Measurements from ENCODE around the gene SMPX. TPM values are rescaled to one million over a fixed set of nuclear protein-coding genes. Genes with fewer than 3 reads are reported as not detected.
"Not testable (repeated sequence)": the region's sequence is repeated elsewhere in the genome, so short reads cannot be mapped to it uniquely, and the experiment has no call there.

SMPX gene
- total RNA-seq (2012; rRNA removed) = 4.6 TPM in 1 of 2 replicates, not detected in the other

GRCh38 chrX:21757960-21758359, at the start of gene SMPX:
Gene SMPX, minus strand, starts transcription at chrX:21758116. Its CDS starts 3,826 bp downstream, at chrX:21754290.
- H3K9ac ChIP-seq (ENCODE audit: low read depth, low read length) = no peak within 1 kb of the TSS
- H3K4me1 ChIP-seq (ENCODE audit: control insufficient read depth, insufficient read depth, low read length) = peaks cover 17% of the 10 kb centered on the region
- peak within 1 kb of the TSS; percentile 8 for H3K4me2 ChIP-seq (ENCODE audit: low read length)
- no peaks in the 10 kb centered on the region for H3K27me3 ChIP-seq (ENCODE audit: control insufficient read depth, insufficient read depth, low read length)
- no peak within 1 kb of the TSS for H3K4me3 ChIP-seq (ENCODE audit: low read length)
- H3K9me3 ChIP-seq (replicated peaks; ENCODE audit: low read length) = no peaks in the 10 kb centered on the region
- H3K36me3 ChIP-seq (ENCODE audit: insufficient read depth, low read length) = no peaks in the 10 kb centered on the region

GRCh38 chrX:21806691-21807090, 48.8 kb upstream of the SMPX start:
- Histone ChIP-seq H3K9ac (ENCODE audit: low read depth, low read length) (no peak overlapping the region), H3K4me2 (ENCODE audit: low read length) (no peak overlapping the region), H3K4me1 (ENCODE audit: control insufficient read depth, insufficient read depth, low read length) (no peaks in the 10 kb centered on the region), H3K36me3 (ENCODE audit: insufficient read depth, low read length) (no peaks in the 10 kb centered on the region), H3K27me3 (ENCODE audit: control insufficient read depth, insufficient read depth, low read length) (no peaks in the 10 kb centered on the region), H3K9me3 (replicated peaks; ENCODE audit: low read length) (no peaks in the 10 kb centered on the region), H3K4me3 (ENCODE audit: low read length) (no peak overlapping the region)

GRCh38 chrX:21802839-21803238, 44.9 kb upstream of the SMPX start:
- Histone ChIP-seq H3K36me3 (ENCODE audit: insufficient read depth, low read length) (no peaks in the 10 kb centered on the region), H3K9me3 (replicated peaks; ENCODE audit: low read length) (no peaks in the 10 kb centered on the region), H3K4me2 (ENCODE audit: low read length) (no peak overlapping the region), H3K27me3 (ENCODE audit: control insufficient read depth, insufficient read depth, low read length) (no peaks in the 10 kb centered on the region), H3K9ac (ENCODE audit: low read depth, low read length) (no peak overlapping the region), H3K4me1 (ENCODE audit: control insufficient read depth, insufficient read depth, low read length) (peaks cover 29% of the 10 kb centered on the region), H3K4me3 (ENCODE audit: low read length) (no peak overlapping the region)

DNA sequence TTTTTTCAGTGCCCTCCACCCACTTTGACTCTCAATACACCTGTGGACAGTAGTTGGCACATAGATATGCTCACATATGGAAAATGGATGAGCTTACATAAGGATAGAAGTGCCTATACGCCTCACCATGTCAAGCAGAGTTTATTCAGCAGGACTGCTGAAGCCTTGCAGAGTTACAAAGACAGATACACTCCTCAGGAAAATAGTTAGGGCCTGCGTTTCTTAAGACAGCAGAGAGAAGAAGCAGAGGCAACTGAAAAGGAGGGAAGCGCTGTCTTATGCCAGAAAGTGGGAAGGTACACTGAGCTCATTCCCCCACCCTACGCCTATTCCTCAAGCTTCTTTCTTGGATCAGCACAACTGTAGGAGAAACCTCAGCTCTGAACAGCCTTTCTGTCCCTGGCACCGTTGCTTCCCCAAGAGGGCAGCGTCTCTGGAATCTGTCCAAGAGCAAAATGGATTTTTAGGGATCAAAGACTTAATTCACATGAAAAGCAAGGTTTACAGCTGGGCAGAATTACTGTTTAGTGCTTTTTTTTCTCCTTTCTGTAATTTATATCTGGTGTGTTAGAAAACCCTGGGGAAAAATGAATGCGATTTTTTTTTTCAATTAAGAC, 44.2 kb upstream of the SMPX start:
- Histone ChIP-seq H3K4me2 (ENCODE audit: low read length) (no peak overlapping the region), H3K4me1 (ENCODE audit: control insufficient read depth, insufficient read depth, low read length) (peaks cover 29% of the 10 kb centered on the region), H3K9ac (ENCODE audit: low read depth, low read length) (no peak overlapping the region), H3K27me3 (ENCODE audit: control insufficient read depth, insufficient read depth, low read length) (no peaks in the 10 kb centered on the region), H3K9me3 (replicated peaks; ENCODE audit: low read length) (no peaks in the 10 kb centered on the region), H3K4me3 (ENCODE audit: low read length) (no peak overlapping the region), H3K36me3 (ENCODE audit: insufficient read depth, low read length) (no peaks in the 10 kb centered on the region)

DNA sequence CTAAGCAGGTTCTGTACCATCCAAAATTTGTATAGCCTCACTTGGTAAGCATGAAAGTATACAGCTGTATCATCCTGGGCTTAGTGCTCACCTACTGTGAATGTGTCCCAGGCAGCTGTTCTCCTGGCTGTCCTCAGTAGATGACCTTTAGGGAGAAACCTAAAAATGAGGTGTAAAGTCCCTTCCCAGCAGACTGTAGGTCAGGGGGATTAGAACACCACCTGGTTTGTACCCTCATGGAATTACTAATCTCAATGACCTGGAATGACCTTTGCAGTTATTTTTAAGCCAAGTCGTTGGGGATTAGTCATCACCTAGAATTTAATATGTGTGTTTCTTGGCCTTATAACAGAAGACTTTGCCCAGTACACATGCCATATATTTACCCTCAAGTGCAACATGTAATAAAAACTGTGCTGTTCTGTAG, 42.4 kb upstream of the SMPX start:
- H3K9me3 ChIP-seq (replicated peaks; ENCODE audit: low read length) = no peaks in the 10 kb centered on the region
- H3K27me3 ChIP-seq (ENCODE audit: control insufficient read depth, insufficient read depth, low read length) = no peaks in the 10 kb centered on the region
- no peak overlapping the region for H3K9ac ChIP-seq (ENCODE audit: low read depth, low read length)
- H3K4me2 ChIP-seq (ENCODE audit: low read length) = no peak overlapping the region
- H3K4me1 ChIP-seq (ENCODE audit: control insufficient read depth, insufficient read depth, low read length) = peaks cover 29% of the 10 kb centered on the region
- H3K4me3 ChIP-seq (ENCODE audit: low read length) = no peak overlapping the region
- H3K36me3 ChIP-seq (ENCODE audit: insufficient read depth, low read length) = no peaks in the 10 kb centered on the region

GRCh38 chrX:21799767-21800166, 41.9 kb upstream of the SMPX start:
- Histone ChIP-seq H3K4me1 (ENCODE audit: control insufficient read depth, insufficient read depth, low read length) (peaks cover 29% of the 10 kb centered on the region), H3K4me3 (ENCODE audit: low read length) (no peak overlapping the region), H3K36me3 (ENCODE audit: insufficient read depth, low read length) (no peaks in the 10 kb centered on the region), H3K9me3 (replicated peaks; ENCODE audit: low read length) (no peaks in the 10 kb centered on the region), H3K4me2 (ENCODE audit: low read length) (no peak overlapping the region), H3K27me3 (ENCODE audit: control insufficient read depth, insufficient read depth, low read length) (no peaks in the 10 kb centered on the region), H3K9ac (ENCODE audit: low read depth, low read length) (no peak overlapping the region)

DNA sequence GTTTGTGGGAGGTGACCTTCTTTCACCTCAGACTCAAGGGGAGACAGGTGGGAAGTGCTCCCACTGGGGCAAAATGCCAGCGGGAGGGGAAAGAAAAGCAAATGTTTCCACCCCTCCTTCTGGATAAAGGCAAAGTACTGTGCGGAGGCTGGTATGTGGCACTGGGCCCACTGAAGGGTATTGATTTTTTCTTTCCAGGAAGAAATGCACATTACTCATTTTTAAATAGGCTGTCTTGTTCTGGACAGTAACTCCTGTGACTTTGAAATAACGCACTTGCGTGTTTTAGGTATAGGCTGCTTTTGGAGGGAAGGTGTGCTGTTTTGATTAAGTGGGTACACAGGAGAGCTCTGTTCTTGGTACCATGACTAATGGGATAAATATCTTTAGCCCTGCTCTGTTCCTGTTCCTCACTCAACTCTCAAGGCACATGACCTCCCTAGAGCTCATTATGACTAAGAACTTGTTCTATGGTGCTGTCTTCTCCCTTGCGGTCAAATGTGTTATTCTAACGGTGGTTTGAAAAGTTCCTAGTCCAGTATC, 40.8 kb upstream of the SMPX start:
- H3K36me3 ChIP-seq (ENCODE audit: insufficient read depth, low read length) = no peaks in the 10 kb centered on the region
- H3K4me1 ChIP-seq (ENCODE audit: control insufficient read depth, insufficient read depth, low read length) = peaks cover 29% of the 10 kb centered on the region
- no peaks in the 10 kb centered on the region for H3K27me3 ChIP-seq (ENCODE audit: control insufficient read depth, insufficient read depth, low read length)
- H3K4me3 ChIP-seq (ENCODE audit: low read length) = peak overlapping the region; percentile 20
- H3K9me3 ChIP-seq (replicated peaks; ENCODE audit: low read length) = no peaks in the 10 kb centered on the region
- peak overlapping the region; percentile 58 for H3K4me2 ChIP-seq (ENCODE audit: low read length)
- no peak overlapping the region for H3K9ac ChIP-seq (ENCODE audit: low read depth, low read length)

DNA sequence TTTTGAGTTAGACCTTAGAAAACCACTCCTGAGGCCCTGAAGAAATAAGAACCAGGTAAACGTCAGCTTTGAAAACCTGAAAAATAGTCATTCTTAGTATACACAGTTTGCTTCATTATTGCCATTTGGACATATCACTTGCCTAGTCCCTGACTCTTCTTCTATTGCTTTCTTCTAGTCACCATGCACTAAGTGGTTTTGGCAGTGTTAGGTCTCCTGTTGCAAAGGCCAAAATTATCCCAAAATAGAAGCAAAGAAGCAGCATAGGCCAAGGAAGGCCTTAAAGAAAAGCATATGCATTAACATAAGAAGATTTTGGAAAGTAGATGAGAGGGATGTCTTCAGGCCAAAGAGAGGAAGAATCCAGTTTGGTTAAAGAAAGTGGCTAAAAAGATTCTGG, 24.1 kb upstream of the SMPX start:
- Histone ChIP-seq H3K4me3 (ENCODE audit: low read length) (no peak overlapping the region), H3K4me1 (ENCODE audit: control insufficient read depth, insufficient read depth, low read length) (peaks cover 3% of the 10 kb centered on the region), H3K36me3 (ENCODE audit: insufficient read depth, low read length) (no peaks in the 10 kb centered on the region), H3K9me3 (replicated peaks; ENCODE audit: low read length) (no peaks in the 10 kb centered on the region), H3K27me3 (ENCODE audit: control insufficient read depth, insufficient read depth, low read length) (no peaks in the 10 kb centered on the region), H3K4me2 (ENCODE audit: low read length) (no peak overlapping the region), H3K9ac (ENCODE audit: low read depth, low read length) (no peak overlapping the region)

DNA sequence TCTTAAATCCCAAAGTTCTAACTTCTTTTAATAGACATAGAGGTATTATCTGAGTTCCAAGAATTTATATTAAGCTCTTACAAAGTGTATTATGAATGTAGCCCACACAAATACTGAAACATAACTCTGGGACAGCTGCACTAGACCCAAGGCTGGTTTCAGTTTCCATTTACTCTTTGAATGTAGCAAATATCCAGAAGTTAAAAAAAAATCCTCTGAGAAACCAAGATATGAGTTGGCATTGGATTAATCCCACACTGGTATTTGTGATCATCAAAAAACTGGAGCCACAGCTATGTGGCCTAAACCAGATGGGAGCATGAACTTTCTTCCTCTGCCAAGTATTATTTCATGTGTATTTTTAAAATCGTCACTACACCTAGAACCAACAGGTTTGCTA, 23.6 kb upstream of the SMPX start:
- no peak overlapping the region for H3K9ac ChIP-seq (ENCODE audit: low read depth, low read length)
- no peaks in the 10 kb centered on the region for H3K9me3 ChIP-seq (replicated peaks; ENCODE audit: low read length)

DNA sequence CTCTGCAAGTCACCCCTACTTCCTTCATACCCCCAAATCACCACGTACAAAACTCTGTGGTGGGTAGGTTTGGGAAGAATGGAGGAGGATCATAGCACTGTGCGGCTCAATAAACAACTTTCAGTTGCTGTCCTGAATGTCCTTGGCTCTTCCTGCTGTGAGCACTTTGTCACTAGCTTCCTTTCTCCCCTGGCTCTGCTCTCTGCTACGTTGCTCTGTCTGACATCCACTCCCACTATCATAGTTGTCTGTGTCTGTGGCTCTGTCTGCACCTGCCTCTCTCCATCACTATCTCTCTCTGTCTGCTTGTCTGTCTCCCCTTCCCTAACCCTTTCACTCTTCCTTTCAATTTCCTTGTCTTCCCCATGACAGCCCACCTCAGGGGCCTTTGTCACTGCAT, 21.2 kb upstream of the SMPX start:
- Histone ChIP-seq H3K9me3 (replicated peaks; ENCODE audit: low read length) (no peaks in the 10 kb centered on the region), H3K9ac (ENCODE audit: low read depth, low read length) (no peak overlapping the region), H3K36me3 (ENCODE audit: insufficient read depth, low read length) (no peaks in the 10 kb centered on the region), H3K27me3 (ENCODE audit: control insufficient read depth, insufficient read depth, low read length) (no peaks in the 10 kb centered on the region), H3K4me3 (ENCODE audit: low read length) (no peak overlapping the region), H3K4me2 (ENCODE audit: low read length) (no peak overlapping the region), H3K4me1 (ENCODE audit: control insufficient read depth, insufficient read depth, low read length) (peaks cover 3% of the 10 kb centered on the region)

More for the DNA sequence above, 23.6 kb upstream of the SMPX start:
- no peak overlapping the region for H3K4me2 ChIP-seq (ENCODE audit: low read length)
- no peaks in the 10 kb centered on the region for H3K36me3 ChIP-seq (ENCODE audit: insufficient read depth, low read length)
- H3K4me1 ChIP-seq (ENCODE audit: control insufficient read depth, insufficient read depth, low read length) = peaks cover 3% of the 10 kb centered on the region
- no peaks in the 10 kb centered on the region for H3K27me3 ChIP-seq (ENCODE audit: control insufficient read depth, insufficient read depth, low read length)
- no peak overlapping the region for H3K4me3 ChIP-seq (ENCODE audit: low read length)

- Histone ChIP-seq H3K36me3 (ENCODE audit: insufficient read depth, low read length) (no peaks in the 10 kb centered on the region), H3K4me2 (ENCODE audit: low read length) (no peak overlapping the region), H3K27me3 (ENCODE audit: control insufficient read depth, insufficient read depth, low read length) (no peaks in the 10 kb centered on the region), H3K9me3 (replicated peaks; ENCODE audit: low read length) (no peaks in the 10 kb centered on the region), H3K4me3 (ENCODE audit: low read length) (no peak overlapping the region), H3K9ac (ENCODE audit: low read depth, low read length) (no peak overlapping the region), H3K4me1 (ENCODE audit: control insufficient read depth, insufficient read depth, low read length) (peaks cover 3% of the 10 kb centered on the region)
Observed at GRCh38 chrX:21778236-21778635, 20.3 kb upstream of the SMPX start.

DNA sequence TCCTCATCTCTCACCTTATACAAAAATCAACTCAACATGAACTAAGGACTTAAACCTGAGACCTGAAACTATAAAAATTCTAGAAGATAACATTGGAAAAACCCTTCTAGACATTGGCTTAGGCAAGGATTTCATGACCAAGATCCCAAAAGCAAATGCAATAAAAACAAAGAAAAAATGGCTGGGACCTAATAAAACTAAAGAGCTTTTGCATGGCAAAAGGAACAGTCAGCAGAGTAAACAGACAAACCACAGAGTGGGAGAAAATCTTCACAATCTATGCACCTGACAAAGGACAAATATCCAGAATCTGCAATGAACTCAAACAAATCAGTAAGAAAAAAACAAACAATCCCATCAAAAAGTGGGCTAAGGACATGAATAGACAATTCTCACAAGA, 17.2 kb upstream of the SMPX start:
- H3K9ac ChIP-seq (ENCODE audit: low read depth, low read length); H3K4me3 ChIP-seq (ENCODE audit: low read length); H3K36me3 ChIP-seq (ENCODE audit: insufficient read depth, low read length); H3K9me3 ChIP-seq (replicated peaks; ENCODE audit: low read length); H3K27me3 ChIP-seq (ENCODE audit: control insufficient read depth, insufficient read depth, low read length); H3K4me1 ChIP-seq (ENCODE audit: control insufficient read depth, insufficient read depth, low read length); H3K4me2 ChIP-seq (ENCODE audit: low read length): not testable (repeated sequence)

Measured in skeletal muscle satellite cell (primary cell).